GM20000 (cell line): ENCODE data around the gene METTL16.

Source experiments
- DNase-seq: peaks from one replicate; pipeline ENCODE4 v3.0.0; 2012; ENCODE audit warnings: low spot score
- TF ChIP-seq, protein P1 (sequence below): IDR thresholded peaks from 2 replicates; pipeline ENCODE4 v1.5.1; 2012; ENCODE audit warnings: mild to moderate bottlenecking, control low read depth; ENCODE audit errors: extremely low read depth, missing control alignments

Gene METTL16

DNA sequence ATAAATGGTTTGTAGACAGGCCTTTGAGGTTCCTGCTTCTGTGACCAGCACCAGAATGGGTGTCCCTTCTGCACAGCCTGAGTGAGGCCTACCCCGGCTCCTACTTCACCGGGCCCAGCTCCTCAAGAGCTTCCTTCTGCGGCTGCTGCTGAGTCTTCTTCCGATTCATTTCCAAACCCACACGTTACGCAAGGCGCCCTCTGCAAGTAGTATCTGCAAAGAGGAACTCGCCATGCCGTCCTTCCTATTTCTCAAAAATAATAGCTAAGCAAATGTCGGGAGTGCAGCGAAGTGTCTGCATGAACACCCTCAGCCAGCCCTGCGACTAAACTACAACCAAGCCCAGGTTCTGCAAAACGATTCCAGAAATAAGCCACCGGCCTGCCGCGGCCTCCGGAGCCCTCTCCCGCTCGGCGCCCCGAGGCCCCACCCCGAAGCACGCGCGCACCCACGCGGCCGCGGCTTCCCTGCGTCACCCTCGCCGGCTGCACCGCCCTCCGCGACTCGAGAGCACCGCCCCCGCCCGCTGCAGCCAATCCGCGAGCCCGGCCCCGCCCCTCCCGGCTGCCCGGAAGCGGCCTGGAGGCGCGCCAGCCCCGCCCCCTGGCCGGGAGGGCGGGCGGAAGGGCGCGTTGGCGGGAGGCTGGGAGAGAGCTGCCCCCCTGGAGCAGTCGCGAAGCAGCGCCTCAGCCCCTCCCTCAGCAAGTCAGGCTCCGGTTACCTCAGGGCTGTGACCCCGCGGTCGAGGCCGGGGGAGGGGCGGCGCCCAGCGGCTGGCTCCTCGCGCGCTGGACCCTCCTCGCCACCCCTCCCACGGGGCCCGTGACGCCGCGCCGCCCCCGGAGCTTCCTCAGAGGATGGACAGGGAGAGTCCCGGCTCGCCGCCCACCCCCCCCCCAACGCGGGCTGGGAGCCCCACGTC lies 119.2 kb downstream of the METTL16 start:
- TF ChIP-seq, protein P1, sequence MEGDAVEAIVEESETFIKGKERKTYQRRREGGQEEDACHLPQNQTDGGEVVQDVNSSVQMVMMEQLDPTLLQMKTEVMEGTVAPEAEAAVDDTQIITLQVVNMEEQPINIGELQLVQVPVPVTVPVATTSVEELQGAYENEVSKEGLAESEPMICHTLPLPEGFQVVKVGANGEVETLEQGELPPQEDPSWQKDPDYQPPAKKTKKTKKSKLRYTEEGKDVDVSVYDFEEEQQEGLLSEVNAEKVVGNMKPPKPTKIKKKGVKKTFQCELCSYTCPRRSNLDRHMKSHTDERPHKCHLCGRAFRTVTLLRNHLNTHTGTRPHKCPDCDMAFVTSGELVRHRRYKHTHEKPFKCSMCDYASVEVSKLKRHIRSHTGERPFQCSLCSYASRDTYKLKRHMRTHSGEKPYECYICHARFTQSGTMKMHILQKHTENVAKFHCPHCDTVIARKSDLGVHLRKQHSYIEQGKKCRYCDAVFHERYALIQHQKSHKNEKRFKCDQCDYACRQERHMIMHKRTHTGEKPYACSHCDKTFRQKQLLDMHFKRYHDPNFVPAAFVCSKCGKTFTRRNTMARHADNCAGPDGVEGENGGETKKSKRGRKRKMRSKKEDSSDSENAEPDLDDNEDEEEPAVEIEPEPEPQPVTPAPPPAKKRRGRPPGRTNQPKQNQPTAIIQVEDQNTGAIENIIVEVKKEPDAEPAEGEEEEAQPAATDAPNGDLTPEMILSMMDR: no peak
- peak; percentile 98 for DNase-seq

DNA sequence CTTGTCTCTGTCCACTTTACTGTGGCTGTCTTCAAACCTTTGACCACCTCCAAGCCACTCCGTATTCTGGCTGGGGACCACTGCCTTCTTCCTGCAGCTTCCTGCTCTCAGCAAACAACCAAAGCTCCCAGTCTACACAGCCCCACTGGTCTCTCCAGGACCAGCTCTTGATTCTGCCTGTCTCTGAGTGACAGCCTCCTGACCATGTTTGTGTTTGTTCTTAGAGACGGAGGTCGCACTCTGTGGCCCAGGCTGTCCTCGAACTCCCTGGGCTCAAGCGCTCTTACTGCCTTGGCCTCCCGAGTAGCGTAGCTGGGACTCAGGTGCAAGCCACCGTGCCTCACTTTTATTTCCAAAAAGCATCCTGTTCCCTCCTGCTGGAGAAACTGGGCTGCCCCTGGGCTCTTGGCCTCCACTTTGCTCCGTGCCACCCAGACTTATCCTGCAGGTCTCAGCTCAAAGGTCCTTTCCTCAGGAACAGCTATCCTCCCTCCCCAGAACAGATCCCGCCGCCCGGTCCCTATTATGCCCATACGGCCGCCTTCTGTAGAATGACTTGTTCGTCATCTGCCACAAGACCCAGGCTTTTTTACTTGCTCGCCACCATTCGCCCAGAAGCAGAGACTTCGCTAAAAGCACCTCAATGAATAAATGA lies 120.0 kb downstream of the METTL16 start:
- no peak for DNase-seq
- TF ChIP-seq, protein P1: no peak

DNA sequence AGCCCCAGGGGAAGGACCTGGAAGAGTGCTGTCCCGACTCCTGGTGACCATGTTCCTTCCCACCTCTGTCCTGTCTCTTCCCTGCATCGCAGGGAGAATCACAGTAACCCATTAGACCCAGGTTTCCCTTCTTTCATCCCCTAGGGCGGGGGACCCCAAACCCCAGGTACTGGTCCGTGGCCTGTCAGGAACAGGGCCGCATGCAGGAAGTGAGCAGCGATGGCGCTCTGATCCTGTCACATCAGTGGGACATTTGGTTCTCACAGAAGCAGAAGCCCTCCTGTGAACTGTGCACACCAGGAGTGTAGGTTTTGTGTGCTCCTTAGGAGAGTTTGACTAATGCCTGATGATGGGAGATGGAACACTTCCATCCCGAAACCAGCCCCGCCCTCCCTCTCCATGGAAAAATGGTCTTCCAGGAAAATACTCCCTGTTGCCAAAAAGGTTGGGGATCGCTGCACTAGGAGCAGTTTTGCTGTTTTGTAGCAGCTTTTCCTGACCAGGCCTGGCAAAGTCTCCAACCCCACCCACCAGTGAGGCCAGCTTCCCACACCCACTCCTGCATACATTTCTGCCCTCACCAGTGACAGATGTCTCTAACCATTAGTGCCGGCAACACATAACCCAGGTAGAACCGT lies 121.4 kb downstream of the METTL16 start:
- no peak for DNase-seq
- TF ChIP-seq, protein P1: no peak

DNA sequence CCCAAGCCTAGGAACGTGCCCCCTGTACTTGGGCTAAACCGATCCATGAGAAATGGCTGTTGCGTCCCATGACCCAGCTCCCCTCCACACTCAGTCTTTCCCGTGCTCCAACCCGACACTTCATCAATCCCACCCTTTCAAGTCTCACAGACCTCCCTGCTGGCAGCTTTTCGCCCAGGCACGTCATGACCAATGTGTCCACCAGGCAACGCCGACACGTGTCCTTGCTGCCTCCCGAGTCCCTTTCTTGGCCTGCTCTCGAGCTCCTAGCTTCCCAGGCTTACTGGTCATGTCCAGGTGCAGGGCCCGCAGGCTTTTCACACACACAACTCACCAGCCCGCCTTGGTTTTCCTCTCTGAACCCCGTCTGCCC lies 123.0 kb downstream of the METTL16 start:
- DNase-seq: no peak
- TF ChIP-seq, protein P1: no peak

DNA sequence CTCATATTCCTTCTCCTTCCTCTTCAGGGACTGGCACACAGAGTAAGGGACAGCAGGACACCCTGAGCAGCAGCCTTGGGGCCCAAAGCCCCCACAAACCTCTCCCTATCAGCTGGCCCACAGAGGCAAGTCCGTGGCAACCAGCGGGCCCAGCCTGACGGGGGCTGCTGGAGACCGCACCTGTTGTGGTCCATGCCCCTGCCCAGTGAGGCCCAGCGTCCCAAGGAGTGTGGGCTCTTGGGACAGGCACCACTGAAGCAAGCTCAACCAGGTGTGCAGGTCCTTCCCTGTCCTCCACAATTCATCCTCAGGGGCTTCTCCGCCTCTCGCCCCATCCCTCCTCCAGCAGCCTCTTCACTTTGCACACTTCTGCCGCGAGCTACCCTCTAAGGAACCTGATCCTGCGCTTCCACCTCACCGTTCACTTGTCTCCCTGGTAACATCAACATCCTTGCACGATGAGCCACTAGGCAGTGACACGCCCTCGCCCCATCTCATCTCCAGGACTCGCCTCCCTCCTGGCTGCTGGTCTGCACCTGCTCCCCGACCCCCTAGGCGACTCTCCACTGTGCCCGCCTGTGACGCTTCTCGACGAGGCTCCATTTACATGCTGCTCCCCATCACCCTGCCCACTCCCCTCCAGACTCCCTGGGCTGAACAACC lies 123.5 kb downstream of the METTL16 start:
- DNase-seq: no peak
- TF ChIP-seq, protein P1: no peak

DNA sequence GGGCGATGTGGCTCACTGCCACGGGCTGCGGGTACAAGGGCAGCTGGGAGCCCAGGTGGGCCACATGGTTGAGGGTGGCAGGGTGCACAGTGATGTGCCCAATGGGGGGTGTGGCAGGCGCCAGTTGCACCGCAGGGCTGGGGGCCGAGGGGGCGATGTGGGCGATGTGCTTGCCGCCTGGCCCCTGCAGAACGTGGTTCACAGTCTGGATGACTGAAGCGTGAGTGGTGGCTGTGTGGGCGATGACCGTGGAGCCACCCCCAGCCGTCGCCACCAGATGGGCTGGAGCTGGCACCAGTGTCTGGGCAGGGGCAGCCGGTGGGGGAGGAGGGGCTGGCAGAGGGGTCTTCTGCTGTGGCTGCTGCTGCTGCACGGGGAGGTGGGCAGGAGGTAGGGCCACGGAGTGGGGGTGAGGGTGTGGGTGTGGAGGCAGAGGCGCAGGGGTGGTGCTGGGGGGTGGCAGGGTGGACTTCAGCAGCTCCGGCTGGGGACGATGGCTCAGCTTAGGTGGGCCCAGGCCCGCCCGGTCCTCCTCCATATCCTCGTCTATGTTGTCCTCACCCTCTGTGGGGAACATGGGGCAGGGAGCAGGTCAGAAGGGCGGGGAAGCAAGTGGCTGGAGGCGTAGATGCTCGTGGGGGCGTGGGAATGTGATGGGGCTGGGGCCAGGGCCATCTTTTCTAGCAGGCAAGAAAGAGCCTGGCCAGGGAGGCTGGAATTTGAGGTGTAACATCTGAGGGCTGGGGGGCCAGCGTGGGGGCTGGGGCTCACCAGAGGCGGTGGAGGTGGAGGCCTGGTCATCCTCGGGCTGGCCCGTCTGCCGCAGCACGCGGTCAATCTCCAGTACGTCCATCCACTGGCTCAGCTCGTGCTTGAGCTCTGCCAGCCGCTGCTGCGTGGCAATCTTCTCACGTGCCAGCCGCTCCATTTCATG lies 124.3 kb downstream of the METTL16 start:
- TF ChIP-seq, protein P1: no peak
- no peak for DNase-seq
